GM12873 (cell line): ENCODE data around the gene IGFBPL1.
A peak's percentile ranks its signal among the peaks of the same experiment; 100 is the strongest.

Experiments
- CTCF ChIP-seq: IDR thresholded peaks from 2 replicates; pipeline ENCODE4 v1.5.1; 2012; ENCODE audit warnings: low read depth, mild to moderate bottlenecking, moderate library complexity, low read length, control low read depth; ENCODE audit not compliant: insufficient read depth; ENCODE audit errors: missing control alignments

The IGFBPL1 gene

GRCh38 chr9:38392235-38393127, 31.8 kb downstream of the IGFBPL1 start, which contains the start of gene ALDH1B1:
TSS of gene ALDH1B1 (plus strand) at chr9:38392702. CDS start at chr9:38395749, 3,047 bp downstream.
- peak; percentile 30 for TF ChIP-seq CTCF

- TF ChIP-seq CTCF = no peak
These were observed 32.8 kb downstream of the IGFBPL1 start for GRCh38 chr9:38391278-38392118.

GRCh38 chr9:38390851-38391250, 33.4 kb downstream of the IGFBPL1 start:
- no peak for TF ChIP-seq CTCF

GRCh38 chr9:38390442-38390841, 33.8 kb downstream of the IGFBPL1 start:
- TF ChIP-seq CTCF = no peak

- TF ChIP-seq CTCF = no peak
These were observed 34.9 kb downstream of the IGFBPL1 start for GRCh38 chr9:38389313-38389712.

GRCh38 chr9:38388283-38389223, 35.7 kb downstream of the IGFBPL1 start:
- TF ChIP-seq CTCF = no peak
